Measurements from ENCODE around the gene OSBP2.

DNA sequence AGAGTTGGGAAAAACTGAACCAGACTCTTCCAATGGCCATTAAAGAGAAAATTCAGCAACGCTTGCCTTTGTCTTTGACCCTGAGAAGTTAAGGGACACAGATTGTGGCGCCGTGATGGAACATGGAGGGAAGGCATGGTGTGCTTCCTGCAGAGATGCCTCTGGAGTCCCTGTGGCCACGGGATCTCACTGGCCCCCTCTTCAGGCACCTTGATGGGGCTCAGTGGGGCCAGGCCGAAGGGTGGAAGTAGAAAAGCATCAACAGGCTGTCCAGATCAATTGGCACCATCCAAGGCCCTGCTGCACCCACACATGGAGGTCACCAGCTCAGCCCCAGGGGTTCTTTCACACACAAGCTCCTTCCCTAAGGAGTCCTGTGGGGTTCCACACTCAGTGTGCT is 231.0 kb downstream of the OSBP2 start:
- TF ChIP-seq, protein P1, sequence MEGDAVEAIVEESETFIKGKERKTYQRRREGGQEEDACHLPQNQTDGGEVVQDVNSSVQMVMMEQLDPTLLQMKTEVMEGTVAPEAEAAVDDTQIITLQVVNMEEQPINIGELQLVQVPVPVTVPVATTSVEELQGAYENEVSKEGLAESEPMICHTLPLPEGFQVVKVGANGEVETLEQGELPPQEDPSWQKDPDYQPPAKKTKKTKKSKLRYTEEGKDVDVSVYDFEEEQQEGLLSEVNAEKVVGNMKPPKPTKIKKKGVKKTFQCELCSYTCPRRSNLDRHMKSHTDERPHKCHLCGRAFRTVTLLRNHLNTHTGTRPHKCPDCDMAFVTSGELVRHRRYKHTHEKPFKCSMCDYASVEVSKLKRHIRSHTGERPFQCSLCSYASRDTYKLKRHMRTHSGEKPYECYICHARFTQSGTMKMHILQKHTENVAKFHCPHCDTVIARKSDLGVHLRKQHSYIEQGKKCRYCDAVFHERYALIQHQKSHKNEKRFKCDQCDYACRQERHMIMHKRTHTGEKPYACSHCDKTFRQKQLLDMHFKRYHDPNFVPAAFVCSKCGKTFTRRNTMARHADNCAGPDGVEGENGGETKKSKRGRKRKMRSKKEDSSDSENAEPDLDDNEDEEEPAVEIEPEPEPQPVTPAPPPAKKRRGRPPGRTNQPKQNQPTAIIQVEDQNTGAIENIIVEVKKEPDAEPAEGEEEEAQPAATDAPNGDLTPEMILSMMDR (conservative IDR thresholded peaks at IDR 0.05; ENCODE audit: low read depth in 2 of 2), result no peak; a peak in 1 of 4 replicates
- TF ChIP-seq EZH2phosphoT487 (IDR thresholded peaks at IDR 0.05; ENCODE audit: unreplicated experiment) (no peak), POLR2AphosphoS5 (IDR thresholded peaks at IDR 0.05; ENCODE audit: low read depth) (no peak), EZH2 (IDR thresholded peaks at IDR 0.05; ENCODE audit: low read depth, unreplicated experiment) (no peak), NANOG (IDR thresholded peaks at IDR 0.05; ENCODE audit: borderline replicate concordance) (no peak), CREB1 (CRISPR knock-in tag; IDR thresholded peaks at IDR 0.05; ENCODE audit: low read depth) (no peak), JUNB (IDR thresholded peaks at IDR 0.05; ENCODE audit: unreplicated experiment) (no peak)
- TF ChIP-seq, protein P2, sequence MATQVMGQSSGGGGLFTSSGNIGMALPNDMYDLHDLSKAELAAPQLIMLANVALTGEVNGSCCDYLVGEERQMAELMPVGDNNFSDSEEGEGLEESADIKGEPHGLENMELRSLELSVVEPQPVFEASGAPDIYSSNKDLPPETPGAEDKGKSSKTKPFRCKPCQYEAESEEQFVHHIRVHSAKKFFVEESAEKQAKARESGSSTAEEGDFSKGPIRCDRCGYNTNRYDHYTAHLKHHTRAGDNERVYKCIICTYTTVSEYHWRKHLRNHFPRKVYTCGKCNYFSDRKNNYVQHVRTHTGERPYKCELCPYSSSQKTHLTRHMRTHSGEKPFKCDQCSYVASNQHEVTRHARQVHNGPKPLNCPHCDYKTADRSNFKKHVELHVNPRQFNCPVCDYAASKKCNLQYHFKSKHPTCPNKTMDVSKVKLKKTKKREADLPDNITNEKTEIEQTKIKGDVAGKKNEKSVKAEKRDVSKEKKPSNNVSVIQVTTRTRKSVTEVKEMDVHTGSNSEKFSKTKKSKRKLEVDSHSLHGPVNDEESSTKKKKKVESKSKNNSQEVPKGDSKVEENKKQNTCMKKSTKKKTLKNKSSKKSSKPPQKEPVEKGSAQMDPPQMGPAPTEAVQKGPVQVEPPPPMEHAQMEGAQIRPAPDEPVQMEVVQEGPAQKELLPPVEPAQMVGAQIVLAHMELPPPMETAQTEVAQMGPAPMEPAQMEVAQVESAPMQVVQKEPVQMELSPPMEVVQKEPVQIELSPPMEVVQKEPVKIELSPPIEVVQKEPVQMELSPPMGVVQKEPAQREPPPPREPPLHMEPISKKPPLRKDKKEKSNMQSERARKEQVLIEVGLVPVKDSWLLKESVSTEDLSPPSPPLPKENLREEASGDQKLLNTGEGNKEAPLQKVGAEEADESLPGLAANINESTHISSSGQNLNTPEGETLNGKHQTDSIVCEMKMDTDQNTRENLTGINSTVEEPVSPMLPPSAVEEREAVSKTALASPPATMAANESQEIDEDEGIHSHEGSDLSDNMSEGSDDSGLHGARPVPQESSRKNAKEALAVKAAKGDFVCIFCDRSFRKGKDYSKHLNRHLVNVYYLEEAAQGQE (IDR thresholded peaks at IDR 0.05; ENCODE audit: unreplicated experiment), result no peak
- TF ChIP-seq, protein P3, sequence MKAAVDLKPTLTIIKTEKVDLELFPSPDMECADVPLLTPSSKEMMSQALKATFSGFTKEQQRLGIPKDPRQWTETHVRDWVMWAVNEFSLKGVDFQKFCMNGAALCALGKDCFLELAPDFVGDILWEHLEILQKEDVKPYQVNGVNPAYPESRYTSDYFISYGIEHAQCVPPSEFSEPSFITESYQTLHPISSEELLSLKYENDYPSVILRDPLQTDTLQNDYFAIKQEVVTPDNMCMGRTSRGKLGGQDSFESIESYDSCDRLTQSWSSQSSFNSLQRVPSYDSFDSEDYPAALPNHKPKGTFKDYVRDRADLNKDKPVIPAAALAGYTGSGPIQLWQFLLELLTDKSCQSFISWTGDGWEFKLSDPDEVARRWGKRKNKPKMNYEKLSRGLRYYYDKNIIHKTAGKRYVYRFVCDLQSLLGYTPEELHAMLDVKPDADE (IDR thresholded peaks at IDR 0.05), result no peak
